Choroid plexus epithelial cell (primary cell): ENCODE data around the gene MAGT1.
A peak's percentile ranks its signal among the peaks of the same experiment; 100 is the strongest.

Experiments used
- DNase-seq: peaks from one replicate; pipeline ENCODE4 v3.0.0-alpha.2; 2010; ENCODE audit warnings: low read depth
- H3K4me3 ChIP-seq: 2 replicates; pipeline ENCODE4 v1.5.1; 2011; ENCODE audit warnings: low read depth, mild to moderate bottlenecking, control low read depth, low read length, moderate library complexity
- CTCF ChIP-seq: conservative IDR thresholded peaks from 2 replicates; pipeline ENCODE4 v1.5.1; 2011; ENCODE audit warnings: low read depth, mild to moderate bottlenecking, control low read depth, inconsistent platforms, low read length, moderate library complexity

Gene MAGT1

DNA sequence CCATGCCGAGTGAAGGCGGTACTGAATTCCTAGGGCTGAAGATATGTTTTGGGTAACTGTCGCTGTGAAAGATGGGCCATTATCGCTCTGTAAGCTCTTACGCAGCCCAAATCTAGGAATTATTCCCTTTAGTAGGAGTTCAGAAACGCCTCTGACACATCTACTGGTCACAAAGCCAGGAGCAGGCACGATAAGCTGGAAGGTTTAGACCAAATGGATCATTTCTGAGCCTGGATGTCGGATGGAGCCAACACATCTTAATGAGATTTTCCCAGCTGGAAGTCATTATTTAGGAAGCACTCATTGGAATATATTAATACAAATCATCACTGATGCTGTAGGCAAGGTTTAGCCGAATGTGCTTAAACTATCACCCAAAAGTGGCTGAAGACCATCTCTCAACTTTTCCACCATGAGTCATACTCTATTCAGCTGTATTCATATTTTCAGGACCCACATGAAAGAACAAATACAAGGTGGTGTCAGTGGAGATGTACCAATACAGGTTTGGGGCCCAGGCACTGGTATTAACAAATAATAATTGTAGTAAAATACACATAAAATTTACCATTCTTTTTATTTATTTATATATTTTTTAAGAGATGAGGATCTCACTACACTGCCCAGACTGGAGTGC is 75.0 kb downstream of the MAGT1 start:
- TF ChIP-seq CTCF: no peak
- no peak for DNase-seq
- no peak overlapping the region for H3K4me3 ChIP-seq

- TF ChIP-seq CTCF: no peak
- no peak for DNase-seq
- no peak overlapping the region for H3K4me3 ChIP-seq
These were observed 81.0 kb downstream of the MAGT1 start for GRCh38 chrX:77814210-77814609.

GRCh38 chrX:77802201-77802600 is 93.0 kb downstream of the MAGT1 start:
- no peak overlapping the region for H3K4me3 ChIP-seq
- TF ChIP-seq CTCF: no peak
- DNase-seq: no peak

GRCh38 chrX:77795124-77795523 is 100.1 kb downstream of the MAGT1 start:
- TF ChIP-seq CTCF: no peak
- H3K4me3 ChIP-seq: no peak overlapping the region
- no peak for DNase-seq

GRCh38 chrX:77793946-77794345 is 101.3 kb downstream of the MAGT1 start:
- no peak overlapping the region for H3K4me3 ChIP-seq
- no peak for TF ChIP-seq CTCF
- no peak for DNase-seq

DNA sequence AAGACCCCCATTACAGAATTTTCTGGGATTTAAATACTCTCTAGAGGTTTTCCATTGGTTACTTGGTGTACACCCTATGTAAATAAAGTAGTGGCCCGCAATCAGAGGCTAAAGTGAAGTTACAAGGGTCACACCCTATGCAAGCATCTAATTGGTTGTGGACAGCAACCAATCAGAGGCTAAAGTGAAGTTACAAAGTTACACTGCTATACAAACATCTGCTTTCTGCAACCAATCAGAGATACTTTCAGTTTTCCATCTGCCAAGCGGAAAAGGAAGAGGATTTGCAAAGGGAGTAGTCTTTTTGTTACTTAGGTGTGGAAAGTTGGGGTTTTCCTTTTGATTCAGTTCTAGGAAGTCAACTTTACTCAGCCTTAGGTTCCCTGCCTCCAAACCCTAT is 107.2 kb downstream of the MAGT1 start:
- DNase-seq: peak; percentile 53
- no peak for TF ChIP-seq CTCF
- H3K4me3 ChIP-seq: no peak overlapping the region

DNA sequence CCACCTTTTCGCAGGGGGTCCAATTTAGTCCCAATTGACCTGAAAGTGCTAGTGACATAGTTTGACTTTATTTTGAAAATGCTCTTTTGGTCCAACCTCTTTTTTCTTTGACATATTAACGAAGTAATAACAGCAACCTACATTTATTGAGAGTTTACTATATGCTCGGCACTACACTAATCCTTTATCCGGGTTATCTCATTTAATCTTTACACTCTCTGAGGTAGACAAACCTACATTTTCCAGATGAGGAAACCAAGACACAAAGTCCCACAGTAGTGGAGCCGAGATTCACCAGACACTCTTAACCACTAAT is 108.9 kb downstream of the MAGT1 start:
- H3K4me3 ChIP-seq: peak overlapping the region; percentile 77
- DNase-seq: no peak
- TF ChIP-seq CTCF: no peak
